NCI-H146 treated with DMSO at 0.1 percent for 48 hours (cell line): Measurements from ENCODE around the gene ITM2B.

Experiments
- DNase-seq: peaks from one replicate; lab custom pipeline; 2025; ENCODE audit not compliant: unreplicated experiment; lab: John Stamatoyannopoulos, UW

The ITM2B gene

GRCh38 chr13:48255954-48256353 lies 22.9 kb downstream of the ITM2B start:
- no peak for DNase-seq

- DNase-seq: no peak
Observed at GRCh38 chr13:48258002-48258401, 25.0 kb downstream of the ITM2B start.

GRCh38 chr13:48258430-48258829 lies 25.4 kb downstream of the ITM2B start:
- DNase-seq: no peak

- DNase-seq: no peak
Observed at GRCh38 chr13:48260970-48261369, 28.0 kb downstream of the ITM2B start.

- no peak for DNase-seq
Observed at GRCh38 chr13:48263196-48263595, 30.2 kb downstream of the ITM2B start.

GRCh38 chr13:48264058-48264457 lies 31.1 kb downstream of the ITM2B start:
- no peak for DNase-seq

GRCh38 chr13:48265217-48265815 lies 32.3 kb downstream of the ITM2B start:
- no peak for DNase-seq

GRCh38 chr13:48266150-48266549 lies 33.1 kb downstream of the ITM2B start:
- no peak for DNase-seq

- DNase-seq: peak; percentile 25
Observed at GRCh38 chr13:48266701-48267639, 34.0 kb downstream of the ITM2B start.

GRCh38 chr13:48268019-48268418 lies 35.0 kb downstream of the ITM2B start:
- no peak for DNase-seq

GRCh38 chr13:48273346-48273745 lies 40.3 kb downstream of the ITM2B start:
- DNase-seq: no peak

GRCh38 chr13:48275507-48275906 lies 42.5 kb downstream of the ITM2B start:
- DNase-seq: no peak

GRCh38 chr13:48278806-48279205 lies 45.8 kb downstream of the ITM2B start:
- peak; percentile 84 for DNase-seq

- DNase-seq: no peak
Observed at GRCh38 chr13:48281556-48281955, 48.5 kb downstream of the ITM2B start.

- DNase-seq: no peak
Observed at GRCh38 chr13:48291730-48292129, 58.7 kb downstream of the ITM2B start.

- DNase-seq: no peak
Observed at GRCh38 chr13:48292650-48293049, 59.6 kb downstream of the ITM2B start.

- DNase-seq: no peak
Observed at GRCh38 chr13:48294653-48295052, 61.6 kb downstream of the ITM2B start.

GRCh38 chr13:48295271-48295670 lies 62.3 kb downstream of the ITM2B start:
- no peak for DNase-seq

- DNase-seq: no peak
Observed at GRCh38 chr13:48296528-48296927, 63.5 kb downstream of the ITM2B start.

GRCh38 chr13:48297131-48297786 lies 64.3 kb downstream of the ITM2B start:
- DNase-seq: no peak

GRCh38 chr13:48299591-48299990 lies 66.6 kb downstream of the ITM2B start:
- DNase-seq: no peak

GRCh38 chr13:48302871-48303358 lies 69.9 kb downstream of the ITM2B start:
- peak; percentile 62 for DNase-seq
